Nephron progenitor cell (in vitro differentiated cells): Measurements from ENCODE around the gene PAK6.

ENCODE experiments used
- DNase-seq: peaks from one replicate; pipeline ENCODE4 v3.0.0; 2021
- H3K27ac Mint-ChIP-seq: 2 replicates; pipeline ENCODE4 v1.8.0; 2021; ENCODE audit warnings: mild to moderate bottlenecking, moderate library complexity, mixed read lengths
- H3K27me3 Mint-ChIP-seq: 2 replicates; pipeline ENCODE4 v1.8.0; 2021; ENCODE audit warnings: mild to moderate bottlenecking, low read depth, mixed read lengths; ENCODE audit not compliant: poor library complexity
- H3K36me3 Mint-ChIP-seq: 2 replicates; pipeline ENCODE4 v1.8.0; 2021; ENCODE audit warnings: low read depth, mixed read lengths
- H3K4me1 Mint-ChIP-seq: 2 replicates; pipeline ENCODE4 v1.8.0; 2021; ENCODE audit warnings: mixed read lengths
- H3K4me3 Mint-ChIP-seq: 2 replicates; pipeline ENCODE4 v1.8.0; 2021; ENCODE audit warnings: mild to moderate bottlenecking, moderate library complexity, mixed read lengths
- H3K9me3 Mint-ChIP-seq: 2 replicates; pipeline ENCODE4 v1.8.0; 2021; ENCODE audit warnings: mild to moderate bottlenecking, moderate library complexity, mixed read lengths
- CTCF ChIP-seq: fragments of 200-600 bp; sonication (generic); IDR thresholded peaks from 2 replicates; pipeline ENCODE4 v1.5.0; 2021; ENCODE audit warnings: antibody characterized with exemption

The PAK6 gene

GRCh38 chr15:40293905-40294895 is 55.3 kb downstream of the PAK6 start:
- H3K36me3 Mint-ChIP-seq = peaks cover 2% of the 10 kb centered on the region
- no peak for TF ChIP-seq CTCF

GRCh38 chr15:40295297-40295696 is 56.4 kb downstream of the PAK6 start:
- Mint-ChIP-seq H3K4me3 (no peak overlapping the region), H3K9me3 (peaks cover 14% of the 10 kb centered on the region), H3K4me1 (peaks cover 33% of the 10 kb centered on the region), H3K36me3 (peaks cover 8% of the 10 kb centered on the region), H3K27me3 (peaks cover 59% of the 10 kb centered on the region), H3K27ac (no peak overlapping the region)
- no peak for TF ChIP-seq CTCF
- no peak for DNase-seq

More at GRCh38 chr15:40293905-40294895, 55.3 kb downstream of the PAK6 start:
- Mint-ChIP-seq H3K4me3 (no peak overlapping the region), H3K27me3 (peaks cover 70% of the 10 kb centered on the region), H3K27ac (no peak overlapping the region), H3K4me1 (peaks cover 34% of the 10 kb centered on the region), H3K9me3 (peaks cover 4% of the 10 kb centered on the region)
- DNase-seq = no peak

GRCh38 chr15:40295877-40296560 is 57.2 kb downstream of the PAK6 start:
- peaks cover 8% of the 10 kb centered on the region for H3K36me3 Mint-ChIP-seq
- H3K9me3 Mint-ChIP-seq = peaks cover 19% of the 10 kb centered on the region
- no peak overlapping the region for H3K4me3 Mint-ChIP-seq
- DNase-seq = no peak
- peaks cover 29% of the 10 kb centered on the region for H3K4me1 Mint-ChIP-seq
- no peak overlapping the region for H3K27ac Mint-ChIP-seq
- H3K27me3 Mint-ChIP-seq = peaks cover 55% of the 10 kb centered on the region
- no peak for TF ChIP-seq CTCF

GRCh38 chr15:40296561-40297230 is 57.8 kb downstream of the PAK6 start:
- peaks cover 19% of the 10 kb centered on the region for H3K9me3 Mint-ChIP-seq
- peaks cover 48% of the 10 kb centered on the region for H3K27me3 Mint-ChIP-seq
- H3K36me3 Mint-ChIP-seq = peaks cover 8% of the 10 kb centered on the region
- no peak for TF ChIP-seq CTCF
- peaks cover 34% of the 10 kb centered on the region for H3K4me1 Mint-ChIP-seq
- H3K27ac Mint-ChIP-seq = no peak overlapping the region
- no peak for DNase-seq
- no peak overlapping the region for H3K4me3 Mint-ChIP-seq

GRCh38 chr15:40297356-40297755 is 58.5 kb downstream of the PAK6 start:
- no peak overlapping the region for H3K27ac Mint-ChIP-seq
- peaks cover 36% of the 10 kb centered on the region for H3K4me1 Mint-ChIP-seq

More at GRCh38 chr15:40297356-40297755, 58.5 kb downstream of the PAK6 start:
- TF ChIP-seq CTCF = no peak
- no peak overlapping the region for H3K4me3 Mint-ChIP-seq
- H3K27me3 Mint-ChIP-seq = peaks cover 42% of the 10 kb centered on the region
- peaks cover 8% of the 10 kb centered on the region for H3K36me3 Mint-ChIP-seq
- H3K9me3 Mint-ChIP-seq = peaks cover 19% of the 10 kb centered on the region
- no peak for DNase-seq
